Naive thymus-derived CD4-positive, alpha-beta T cell (primary cell): ENCODE measurements around the gene HOXC11. TPM values are rescaled to one million over a fixed set of nuclear protein-coding genes. Genes with fewer than 3 reads are reported as not detected.
A peak's percentile ranks its signal among the peaks of the same experiment; 100 is the strongest.

ENCODE experiments used
- ATAC-seq: fragments of 150-1000 bp; cut with Tn5 transposase; 2 replicates; pipeline ENCODE4 v1.10.0; 2021; ENCODE audit warnings: mild to moderate bottlenecking, moderate library complexity
- CTCF ChIA-PET: fragments of 350-600 bp; sonication (Branson Sonifier 250); formaldehyde crosslinking; loops from one replicate; lab custom pipeline; 2021; ENCODE audit warnings: antibody characterized with exemption; lab: Charles Lee
- POLR2A ChIA-PET: fragments of 350-600 bp; sonication (Branson Sonifier 250); formaldehyde crosslinking; loops from one replicate; lab custom pipeline; 2021; ENCODE audit warnings: antibody characterized with exemption, inconsistent platforms; lab: Charles Lee
- DNase-seq, 9 donors: peaks; one replicate each; pipeline versions ENCODE4 v3.0.0 to v3.0.0-alpha.2; 2020 to 2022; ENCODE audit warnings: mixed read lengths in 1 of 9
- H3K27ac ChIP-seq: one replicate; pipeline ENCODE4 v1.7.0; 2013; ENCODE audit warnings: mild to moderate bottlenecking, low read depth, low read length, moderate library complexity
- H3K27me3 ChIP-seq, 2 donors: one replicate each; pipeline ENCODE4 v1.7.0; 2013; ENCODE audit warnings: low read length in 2 of 2, mild to moderate bottlenecking in 2 of 2, moderate library complexity in 2 of 2; ENCODE audit not compliant: control insufficient read depth in 2 of 2, insufficient read depth in 2 of 2
- H3K36me3 ChIP-seq, 3 experiments: 1 replicate in 2 of 3; 2 replicates in 1 of 3; pipeline ENCODE4 v1.7.0; 2013; ENCODE audit warnings: low read length in 3 of 3, mild to moderate bottlenecking in 3 of 3, moderate library complexity in 1 of 3; ENCODE audit not compliant: insufficient read depth in 3 of 3, control insufficient read depth in 2 of 3
- H3K4me1 ChIP-seq, 2 donors: one replicate each; pipeline ENCODE4 v1.7.0; 2013; ENCODE audit warnings: low read length in 2 of 2, mild to moderate bottlenecking in 2 of 2, moderate library complexity in 1 of 2; ENCODE audit not compliant: control insufficient read depth in 2 of 2, insufficient read depth in 2 of 2
- H3K4me3 ChIP-seq: 2 replicates; pipeline ENCODE4 v1.7.0; 2013; ENCODE audit warnings: mild to moderate bottlenecking, low read length
- H3K9me3 ChIP-seq, 3 experiments: 1 replicate in 2 of 3; 2 replicates in 1 of 3; pipeline ENCODE4 v1.7.0; 2013; ENCODE audit warnings: low read length in 3 of 3; ENCODE audit not compliant: control insufficient read depth in 2 of 3
- H3K27ac Mint-ChIP-seq, 9 donors: one replicate each; pipeline ENCODE4 v1.8.0; 2020 to 2022; ENCODE audit warnings: mixed read lengths in 9 of 9, mild to moderate bottlenecking in 8 of 9, moderate library complexity in 5 of 9, inconsistent platforms in 2 of 9
- H3K27me3 Mint-ChIP-seq, 5 donors: one replicate each; pipeline ENCODE4 v1.8.0; 2021 to 2022; ENCODE audit warnings: mixed read lengths in 5 of 5, mild to moderate bottlenecking in 1 of 5
- H3K36me3 Mint-ChIP-seq, 5 donors: one replicate each; pipeline ENCODE4 v1.8.0; 2020 to 2022; ENCODE audit warnings: mixed read lengths in 5 of 5, mild to moderate bottlenecking in 3 of 5, inconsistent platforms in 1 of 5
- H3K4me1 Mint-ChIP-seq, 7 donors: one replicate each; pipeline ENCODE4 v1.8.0; 2020 to 2022; ENCODE audit warnings: mixed read lengths in 7 of 7, mild to moderate bottlenecking in 3 of 7, inconsistent platforms in 1 of 7
- H3K4me3 Mint-ChIP-seq, 10 donors: one replicate each; pipeline ENCODE4 v1.8.0; 2020 to 2022; ENCODE audit warnings: mild to moderate bottlenecking in 10 of 10, mixed read lengths in 10 of 10, moderate library complexity in 6 of 10, inconsistent platforms in 2 of 10
- H3K9me3 Mint-ChIP-seq, 11 donors: one replicate each; pipeline ENCODE4 v1.8.0; 2020 to 2022; ENCODE audit warnings: mixed read lengths in 11 of 11, mild to moderate bottlenecking in 4 of 11, inconsistent platforms in 1 of 11, moderate library complexity in 1 of 11
- intact Hi-C, 2 donors: fragments of 100-400 bp; cut with micrococcal nuclease; formaldehyde crosslinking; loops; one replicate each; pipeline ENCODE4 v1.15.1; 2023
- polyA plus RNA-seq, 2 donors: library from polyadenylated mRNA; unstranded; fragments of 300-500 nt; fragmentation: Illumina TruSeq; gene quantifications; one replicate each; pipeline ENCODE4 v1.2.3, GENCODE V29; 2021
- total RNA-seq, 6 experiments: library from RNA in 5 of 6; stranded (reverse) in 5 of 6; gene quantifications; 1 replicate in 5 of 6; 2 replicates in 1 of 6; pipeline ENCODE4 v1.2.3 and lab custom pipeline; 2021 to 2026

Gene HOXC11
- total and polyA plus RNA-seq, 7 experiments from 2014 or later = not detected

GRCh38 chr12:53961025-53961761 lies 11.7 kb upstream of the HOXC11 start:
- peaks cover 0 to 23% (median 0%) of the 10 kb centered on the region in 11 donors for H3K9me3 Mint-ChIP-seq
- peaks cover 10 to 51% (median 34%) of the 10 kb centered on the region in 7 donors for H3K4me1 Mint-ChIP-seq
- Histone ChIP-seq H3K4me3 (no peak overlapping the region), H3K9me3 (no peaks in the 10 kb centered on the region), H3K4me1 (peaks cover 14 to 16% of the 10 kb centered on the region in 2 donors), H3K36me3 (no peaks in the 10 kb centered on the region), H3K27me3 (peaks cover 32 to 73% of the 10 kb centered on the region in 2 donors), H3K27ac (no peak overlapping the region)
- ChIA-PET CTCF (no interaction called here), POLR2A (no interaction called here)
- ATAC-seq = no peak
- peaks cover 89 to 93% (median 90%) of the 10 kb centered on the region in 5 donors for H3K27me3 Mint-ChIP-seq
- H3K4me3 Mint-ChIP-seq = no peak overlapping the region
- DNase-seq = no peak
- intact Hi-C loops = loop anchor here (5.0 kb wide), 3 partner anchors 34 to 71 kb away; partner anchors contain the start of gene HOXC5 (in 1 of the 2)
- no peak overlapping the region for H3K27ac Mint-ChIP-seq
- peaks cover 0 to 9% (median 3%) of the 10 kb centered on the region in 5 donors for H3K36me3 Mint-ChIP-seq

DNA sequence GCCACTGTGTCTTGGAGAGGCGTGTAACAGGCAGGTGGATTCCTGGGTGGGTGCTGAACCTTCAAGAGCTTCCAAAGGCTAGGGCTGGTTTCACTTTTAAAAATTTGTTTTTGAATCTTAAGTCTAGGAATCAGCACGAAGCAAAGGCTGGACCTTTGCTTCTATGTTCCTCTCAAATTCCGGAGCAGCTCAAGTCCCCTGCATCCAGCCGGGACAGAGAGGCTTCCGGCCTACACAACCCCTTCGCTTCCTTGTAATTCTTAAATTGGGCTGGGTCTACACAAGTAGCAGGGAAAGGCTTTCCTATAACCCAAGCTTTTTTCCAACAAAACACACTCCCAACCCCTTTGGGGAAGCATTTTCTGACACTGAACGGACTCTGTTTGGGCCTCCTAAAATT lies 9.9 kb upstream of the HOXC11 start:
- H3K9me3 Mint-ChIP-seq = peaks cover 0 to 23% (median 0%) of the 10 kb centered on the region in 11 donors
- H3K27ac Mint-ChIP-seq = peak overlapping the region in 1 of 9 donors; percentile 7
- Histone ChIP-seq H3K27ac (no peak overlapping the region), H3K36me3 (no peaks in the 10 kb centered on the region), H3K4me1 (peaks cover 15 to 21% of the 10 kb centered on the region in 2 donors), H3K9me3 (no peaks in the 10 kb centered on the region), H3K27me3 (peaks cover 30 to 78% of the 10 kb centered on the region in 2 donors), H3K4me3 (no peak overlapping the region)
- CTCF ChIA-PET = no interaction called here
- DNase-seq = no peak
- no peak for ATAC-seq
- H3K36me3 Mint-ChIP-seq = peaks cover 0 to 9% (median 3%) of the 10 kb centered on the region in 5 donors
- no peak overlapping the region for H3K4me3 Mint-ChIP-seq
- H3K27me3 Mint-ChIP-seq = peaks cover 89 to 92% (median 92%) of the 10 kb centered on the region in 5 donors
- intact Hi-C loops = loop anchor here (5.0 kb wide), 3 partner anchors 34 to 69 kb away; partner anchors contain the start of gene HOXC5 (in 1 of the 2)
- peaks cover 14 to 58% (median 35%) of the 10 kb centered on the region in 7 donors for H3K4me1 Mint-ChIP-seq
- POLR2A ChIA-PET = no interaction called here

DNA sequence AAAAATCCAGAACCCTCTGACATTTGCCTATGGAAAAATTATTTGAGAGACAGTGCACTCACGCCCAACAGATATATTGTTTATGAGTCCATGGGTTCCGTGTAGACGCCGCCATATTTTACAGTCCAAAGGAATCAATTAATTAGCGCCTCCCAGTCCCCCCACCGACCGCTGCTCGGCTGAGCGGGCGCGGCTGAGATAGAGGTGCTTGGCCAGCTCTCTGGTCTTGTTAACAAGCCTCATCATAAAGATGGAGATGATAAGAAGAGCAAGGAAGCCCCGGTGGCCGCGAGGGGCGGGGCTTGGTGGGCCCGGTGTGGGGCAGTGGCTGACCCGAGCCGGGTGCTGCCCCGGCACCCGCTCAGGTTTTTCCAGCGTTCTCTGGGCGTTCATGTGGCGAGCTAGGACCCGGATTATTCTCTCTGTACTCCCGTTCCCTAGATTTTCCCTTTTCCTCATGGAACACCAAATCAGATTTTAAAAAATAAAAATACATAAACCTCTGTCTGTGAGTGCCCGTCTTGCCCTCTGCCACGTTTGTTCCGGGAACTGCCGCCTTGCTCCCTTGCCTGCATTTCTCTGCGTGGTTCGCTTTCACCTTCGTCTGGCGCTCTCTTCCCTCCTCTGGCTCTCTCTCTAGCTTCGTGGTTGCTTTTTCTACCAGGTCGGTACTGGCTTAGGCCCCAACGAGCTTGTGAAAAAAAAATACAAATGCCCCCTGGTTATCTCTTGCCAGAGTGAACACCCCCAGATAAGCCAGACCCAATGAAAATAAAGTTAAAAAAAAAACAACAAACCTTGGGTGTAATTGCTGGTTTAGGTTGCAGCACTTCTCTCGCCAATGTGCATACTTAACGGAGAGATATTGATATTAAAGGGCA lies 9.3 kb upstream of the HOXC11 start:
- CTCF ChIA-PET = no interaction called here
- no peak overlapping the region for H3K4me3 ChIP-seq
- H3K9me3 ChIP-seq = no peaks in the 10 kb centered on the region
- Mint-ChIP-seq H3K9me3 (peaks cover 0 to 19% (median 0%) of the 10 kb centered on the region in 11 donors), H3K27me3 (peaks cover 89 to 92% (median 92%) of the 10 kb centered on the region in 5 donors), H3K36me3 (peaks cover 0 to 9% (median 3%) of the 10 kb centered on the region in 5 donors), H3K4me1 (peaks cover 14 to 63% (median 35%) of the 10 kb centered on the region in 7 donors), H3K27ac (peak overlapping the region in 1 of 9 donors; percentile 44), H3K4me3 (peak overlapping the region in 7 of 10 donors; percentile 9 to 62 (median 33))
- POLR2A ChIA-PET = no interaction called here
- peaks cover 30 to 77% of the 10 kb centered on the region in 2 donors for H3K27me3 ChIP-seq
- H3K4me1 ChIP-seq = peaks cover 15 to 21% of the 10 kb centered on the region in 2 donors
- ATAC-seq (no peak), DNase-seq (no peak)
- no peak overlapping the region for H3K27ac ChIP-seq
- intact Hi-C loops = loop anchor here (5.0 kb wide), 3 partner anchors 34 to 69 kb away; partner anchors contain the start of gene HOXC5 (in 1 of the 2)
- no peaks in the 10 kb centered on the region for H3K36me3 ChIP-seq

GRCh38 chr12:53964315-53964713 lies 8.6 kb upstream of the HOXC11 start:
- Mint-ChIP-seq H3K27me3 (peaks cover 89 to 92% (median 91%) of the 10 kb centered on the region in 5 donors), H3K4me1 (peaks cover 14 to 63% (median 35%) of the 10 kb centered on the region in 7 donors), H3K36me3 (peaks cover 0 to 9% (median 3%) of the 10 kb centered on the region in 5 donors), H3K9me3 (peaks cover 0 to 19% (median 0%) of the 10 kb centered on the region in 11 donors), H3K4me3 (peak overlapping the region in 8 of 10 donors; percentile 17 to 69 (median 46)), H3K27ac (peak overlapping the region in 2 of 9 donors; percentile 14 to 44)
- Histone ChIP-seq H3K36me3 (no peaks in the 10 kb centered on the region), H3K9me3 (no peaks in the 10 kb centered on the region), H3K4me1 (peaks cover 15 to 21% of the 10 kb centered on the region in 2 donors), H3K27ac (no peak overlapping the region), H3K4me3 (no peak overlapping the region), H3K27me3 (peaks cover 34 to 78% of the 10 kb centered on the region in 2 donors)
- ChIA-PET POLR2A (no interaction called here), CTCF (interaction anchor here (0.6 kb wide), 1 partner anchor 244 kb away, joined by 3 read pairs; no protein-coding TSS in a partner anchor)
- ATAC-seq (no peak), DNase-seq (no peak)
- intact Hi-C loops = loop anchor here (5.0 kb wide), 3 partner anchors 33 to 68 kb away; partner anchors contain the start of gene HOXC5 (in 1 of the 2)

- H3K36me3 Mint-ChIP-seq = peaks cover 0 to 9% (median 3%) of the 10 kb centered on the region in 5 donors
- intact Hi-C loops = no loop called here
- H3K27me3 Mint-ChIP-seq = peaks cover 87 to 91% (median 90%) of the 10 kb centered on the region in 5 donors
- ChIA-PET POLR2A (interaction anchor here (1.2 kb wide), 1 partner anchor 12 kb away, joined by 3 read pairs; no protein-coding TSS in a partner anchor), CTCF (interaction anchor here (0.6 to 1.5 kb wide), 2 partner anchors 243 to 250 kb away, joined by 3 to 4 read pairs; no protein-coding TSS in a partner anchor)
- DNase-seq = no peak
- peaks cover 14 to 55% (median 33%) of the 10 kb centered on the region in 7 donors for H3K4me1 Mint-ChIP-seq
- Histone ChIP-seq H3K36me3 (no peaks in the 10 kb centered on the region), H3K4me1 (peaks cover 15 to 21% of the 10 kb centered on the region in 2 donors), H3K27me3 (peaks cover 27 to 77% of the 10 kb centered on the region in 2 donors), H3K9me3 (no peaks in the 10 kb centered on the region), H3K27ac (no peak overlapping the region), H3K4me3 (no peak overlapping the region)
- H3K9me3 Mint-ChIP-seq = peaks cover 0 to 12% (median 0%) of the 10 kb centered on the region in 11 donors
- peak overlapping the region in 2 of 9 donors; percentile 24 to 35 for H3K27ac Mint-ChIP-seq
- ATAC-seq = no peak
- H3K4me3 Mint-ChIP-seq = peak overlapping the region in 9 of 10 donors; percentile 51 to 86 (median 62)
These were observed 7.4 kb upstream of the HOXC11 start for GRCh38 chr12:53965281-53966084.
